GM19468 (cell line): ENCODE measurements around the gene AGPAT1.

Experiments used
- ATAC-seq: cut with Tn5 transposase; IDR thresholded peaks from one replicate; pipeline ENCODE4 v1.9.1; 2021; ENCODE audit warnings: mild to moderate bottlenecking, moderate library complexity, moderate number of reproducible peaks; ENCODE audit not compliant: unreplicated experiment; ENCODE audit errors: extremely low read depth

Gene AGPAT1

GRCh38 chr6:32174416-32174815 lies 1.5 kb downstream of the AGPAT1 start:
- ATAC-seq, result no peak

DNA sequence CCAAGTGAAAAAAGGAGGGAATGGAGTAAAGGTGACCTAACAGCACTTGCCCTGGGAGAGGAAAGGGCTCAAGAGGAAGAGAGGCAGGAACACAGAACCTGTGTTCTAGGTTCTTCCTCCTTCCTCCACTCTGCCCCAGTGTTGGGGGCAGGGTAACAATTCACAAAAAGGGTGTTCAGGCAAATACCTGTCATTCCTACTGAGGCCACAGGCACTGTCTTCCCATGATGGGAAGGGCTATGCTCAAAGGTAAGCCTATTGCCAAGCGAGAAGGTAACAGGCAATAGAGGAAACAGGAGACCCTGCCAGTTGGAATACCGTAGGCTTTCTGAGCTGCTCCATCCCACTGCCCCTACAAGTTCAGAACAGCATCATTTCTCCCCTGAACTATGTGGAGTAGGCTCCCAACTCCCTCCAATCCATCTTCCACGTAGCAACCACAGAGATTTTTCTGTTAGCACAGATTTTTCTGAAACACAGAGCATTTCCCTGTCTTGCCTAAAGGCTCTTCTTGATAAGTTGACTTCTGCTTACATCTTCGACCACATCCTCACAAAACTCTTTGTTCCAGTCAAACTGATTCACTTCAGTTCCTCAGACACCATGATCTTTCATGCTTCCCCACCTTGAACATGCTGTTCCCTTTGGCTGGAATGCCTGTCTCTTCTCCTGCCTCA lies 2.7 kb downstream of the AGPAT1 start:
- no peak for ATAC-seq

DNA sequence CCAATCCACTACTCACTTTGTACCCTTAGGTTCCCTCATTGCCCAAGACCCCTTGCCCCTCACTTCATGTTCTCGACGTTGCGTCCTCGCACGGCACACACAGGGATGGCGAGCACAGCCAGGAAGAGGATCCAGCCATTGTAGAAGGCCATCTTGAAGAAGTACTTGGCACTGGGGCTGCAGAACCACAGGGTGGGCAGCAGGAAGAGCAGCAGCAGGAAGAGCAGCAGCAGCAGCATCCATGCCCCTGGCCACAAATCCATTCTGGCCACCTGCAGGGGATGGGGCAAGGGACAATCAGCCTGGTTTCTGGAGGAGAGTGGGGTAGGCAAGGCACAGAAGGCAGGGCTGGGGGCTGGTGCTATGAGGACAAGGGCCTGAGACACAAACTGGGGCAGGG lies 4.7 kb downstream of the AGPAT1 start:
- ATAC-seq, result no peak

GRCh38 chr6:32170294-32170693 lies 5.6 kb downstream of the AGPAT1 start:
- no peak for ATAC-seq

DNA sequence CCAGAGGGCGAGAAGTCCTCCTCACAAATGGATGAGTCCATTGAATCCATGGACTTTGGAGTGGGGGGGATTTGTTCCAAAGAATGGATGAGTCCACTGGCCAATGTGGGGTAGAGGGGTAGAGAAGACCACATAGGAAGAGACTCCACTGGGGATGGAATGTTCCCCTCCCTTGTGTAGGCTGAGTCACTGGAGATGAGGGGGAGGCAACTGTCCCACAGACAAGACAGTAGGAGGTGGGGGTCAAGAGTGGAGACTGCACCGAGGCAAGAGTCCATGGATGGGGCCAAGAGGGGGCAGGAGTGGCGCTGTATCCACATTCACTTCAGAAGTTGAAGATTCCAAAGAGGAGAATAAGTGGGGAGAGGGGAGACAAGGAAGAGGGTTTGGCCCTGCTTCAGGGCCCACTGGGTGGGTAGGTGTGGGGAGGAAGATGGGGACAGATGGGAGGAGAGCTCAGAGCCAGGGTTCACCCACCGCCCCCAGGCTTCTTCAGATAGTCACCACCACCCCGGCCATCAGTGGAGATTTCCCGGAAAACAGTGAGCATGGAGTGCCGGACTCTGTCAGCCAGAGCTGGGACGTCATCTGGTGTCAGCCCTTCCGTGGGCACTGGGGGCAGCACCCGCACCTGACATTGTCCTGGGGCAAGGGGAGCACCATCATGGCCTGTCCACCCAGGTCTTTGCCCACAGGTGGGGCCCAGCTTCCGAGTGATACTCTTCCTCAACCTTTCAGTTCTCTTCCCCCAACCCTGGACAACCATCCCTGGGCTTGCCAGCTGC lies 6.9 kb downstream of the AGPAT1 start:
- no peak for ATAC-seq

- no peak for ATAC-seq
Measured at GRCh38 chr6:32168350-32168749, 7.5 kb downstream of the AGPAT1 start.

DNA sequence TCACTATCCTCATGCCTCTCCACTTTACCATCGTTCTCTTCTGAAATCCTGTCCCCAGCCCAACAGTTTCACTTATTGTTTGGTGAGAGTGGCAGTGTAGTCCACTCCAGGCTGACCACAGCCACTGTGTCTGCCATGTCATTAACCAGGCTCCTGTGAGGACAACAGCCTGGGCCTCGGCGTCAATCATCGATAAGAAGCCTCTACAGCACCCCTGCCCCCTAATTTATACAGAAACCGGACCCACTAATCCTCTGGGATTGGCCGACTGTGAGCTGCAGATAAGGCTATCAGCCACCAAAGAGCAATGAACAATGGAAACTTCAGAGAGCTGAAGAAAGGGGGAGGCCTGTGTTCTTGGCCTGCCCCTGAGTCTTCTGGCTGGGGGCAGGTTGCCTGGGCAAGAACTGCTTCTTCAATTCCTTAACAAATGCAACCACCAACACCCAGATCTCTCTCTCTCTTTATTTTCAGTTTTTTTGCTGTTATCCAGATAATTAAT lies 8.1 kb downstream of the AGPAT1 start:
- no peak for ATAC-seq

DNA sequence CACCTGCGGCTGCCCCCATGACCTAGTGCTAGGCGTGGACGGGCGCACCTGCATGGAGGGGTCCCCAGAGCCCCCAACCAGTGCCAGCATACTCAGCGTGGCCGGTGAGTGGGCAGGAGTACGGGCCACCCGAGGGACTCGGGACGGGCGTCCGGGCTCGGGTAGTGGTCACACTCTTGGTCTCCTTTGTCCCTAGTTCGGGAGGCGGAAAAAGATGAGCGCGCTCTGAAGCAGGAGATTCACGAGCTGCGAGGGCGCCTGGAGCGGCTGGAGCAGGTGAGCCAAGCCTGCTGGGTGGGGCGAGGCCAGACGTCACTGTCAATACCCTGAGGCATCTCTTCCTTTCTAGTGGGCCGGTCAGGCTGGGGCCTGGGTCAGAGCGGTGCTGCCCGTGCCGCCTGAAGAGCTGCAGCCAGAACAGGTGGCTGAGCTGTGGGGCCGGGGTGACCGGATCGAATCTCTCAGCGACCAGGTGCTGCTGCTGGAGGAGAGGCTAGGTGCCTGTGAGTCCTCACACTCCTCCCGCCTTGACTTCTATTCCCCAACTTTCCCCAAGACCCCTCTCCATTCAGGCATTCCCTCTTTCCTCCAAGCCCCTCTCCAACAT lies 8.6 kb downstream of the AGPAT1 start:
- no peak for ATAC-seq

GRCh38 chr6:32166411-32167061 lies 9.3 kb downstream of the AGPAT1 start:
- no peak for ATAC-seq

- ATAC-seq, result no peak
Measured at GRCh38 chr6:32164295-32164694, 11.6 kb downstream of the AGPAT1 start, which contains the start of gene EGFL8. TSS of gene EGFL8 (plus strand) at chr6:32164595. CDS start at chr6:32166166, 1,571 bp downstream.

DNA sequence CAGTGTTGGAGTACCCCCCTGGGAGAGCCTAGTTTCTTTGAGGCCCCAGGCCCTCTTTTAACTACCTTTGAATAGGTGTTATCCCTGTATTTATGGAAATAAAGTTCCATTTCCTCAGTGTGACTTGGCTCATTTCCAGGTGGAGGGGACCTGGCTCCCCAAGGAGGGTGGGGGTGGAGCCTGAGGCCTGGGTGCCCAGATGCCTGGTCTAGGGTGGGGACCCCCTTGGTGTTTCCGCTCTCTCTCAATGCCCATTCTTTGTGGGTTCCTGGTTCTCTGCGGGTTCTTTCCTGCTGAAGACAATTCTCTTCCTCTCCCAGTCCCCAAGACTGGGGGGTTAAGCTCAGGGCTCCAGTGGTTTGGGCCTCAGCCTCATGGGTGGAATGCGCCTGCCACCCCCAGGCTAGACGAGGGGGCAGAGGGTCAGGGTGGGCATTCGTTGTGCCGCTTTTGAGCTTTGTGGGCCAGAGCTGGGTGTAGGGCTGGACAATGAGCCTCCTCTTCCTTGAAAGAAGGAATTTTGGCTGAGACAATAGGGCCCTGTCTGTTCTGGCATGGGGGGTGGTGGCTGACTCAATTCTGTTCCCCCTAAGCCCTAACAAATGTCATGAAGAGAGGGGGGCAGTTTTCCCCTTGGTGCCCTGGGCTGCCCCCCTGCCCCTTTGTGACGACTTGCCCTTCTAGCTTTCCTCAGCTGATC lies 12.2 kb downstream of the AGPAT1 start:
- no peak for ATAC-seq

- ATAC-seq, result no peak
Measured at GRCh38 chr6:32158052-32158451, 17.8 kb downstream of the AGPAT1 start.

- ATAC-seq, result no peak
Measured at GRCh38 chr6:32156891-32157290, 19.0 kb downstream of the AGPAT1 start.

DNA sequence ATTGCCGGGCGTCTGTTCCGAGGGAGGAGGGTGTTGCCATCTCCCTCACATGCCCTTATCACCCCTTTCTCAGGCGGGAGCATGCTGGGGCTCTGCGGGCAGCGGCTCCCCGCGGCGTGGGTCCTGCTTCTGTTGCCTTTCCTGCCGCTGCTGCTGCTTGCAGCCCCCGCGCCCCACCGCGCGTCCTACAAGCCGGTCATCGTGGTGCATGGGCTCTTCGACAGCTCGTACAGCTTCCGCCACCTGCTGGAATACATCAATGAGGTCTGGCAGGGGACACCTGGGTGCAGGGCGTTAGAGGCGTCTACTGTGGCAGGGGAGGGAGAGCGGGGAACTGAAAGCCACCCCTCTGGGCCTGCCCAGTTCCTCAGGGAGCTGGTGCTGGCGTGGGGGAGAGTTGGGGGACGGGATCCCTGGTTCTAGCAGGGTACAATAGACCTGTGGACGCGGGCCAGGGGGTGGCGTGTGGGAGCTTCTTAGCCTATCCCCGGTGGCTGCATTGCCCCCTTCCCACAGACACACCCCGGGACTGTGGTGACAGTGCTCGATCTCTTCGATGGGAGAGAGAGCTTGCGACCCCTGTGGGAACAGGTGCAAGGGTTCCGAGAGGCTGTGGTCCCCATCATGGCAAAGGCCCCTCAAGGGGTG lies 21.2 kb downstream of the AGPAT1 start:
- no peak for ATAC-seq

DNA sequence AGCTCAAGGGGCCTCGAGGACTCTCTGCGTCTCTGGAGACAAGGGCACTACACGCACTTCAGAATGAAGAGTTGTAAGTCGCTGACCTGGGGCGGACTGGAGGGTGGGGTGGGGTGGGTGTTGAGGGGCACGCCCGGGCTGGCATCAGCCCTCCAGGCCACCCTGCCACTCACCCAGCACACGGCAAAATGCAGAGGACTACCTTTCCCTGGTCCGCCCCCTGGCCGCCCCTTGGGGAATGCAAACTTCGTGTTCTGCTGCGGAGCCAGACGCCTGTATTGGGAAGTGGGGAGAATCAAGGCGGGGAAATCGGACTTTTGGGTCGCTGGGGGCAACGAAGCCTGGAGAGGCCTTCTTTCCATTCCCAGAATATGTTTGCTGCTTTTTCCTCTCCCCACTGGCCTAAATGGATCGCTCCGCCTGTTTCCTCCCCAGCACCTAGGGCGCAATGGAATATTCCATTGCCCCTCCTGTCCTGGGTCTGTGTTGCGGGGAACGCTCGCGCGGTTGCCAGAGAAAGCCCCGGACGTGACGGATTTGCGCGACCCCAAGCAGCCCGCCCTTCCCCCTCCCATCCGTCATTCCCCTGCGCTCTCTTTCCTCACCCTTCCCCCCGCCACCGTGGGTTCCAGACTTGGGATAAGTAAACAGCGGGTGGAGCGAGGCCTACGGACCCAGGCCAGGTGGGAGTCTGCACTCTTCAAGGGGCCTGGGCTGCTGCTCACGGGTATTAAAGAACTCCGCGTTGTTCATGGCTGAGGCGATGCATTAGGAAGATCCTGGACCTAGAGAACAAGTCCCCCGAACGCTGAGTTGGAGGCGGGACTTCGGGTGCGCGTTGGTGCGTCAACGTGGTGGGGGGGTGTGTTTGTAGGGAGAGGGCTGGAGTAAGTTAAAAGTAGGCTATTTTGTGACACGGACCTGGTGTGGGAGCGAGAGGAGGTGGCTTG lies 22.0 kb downstream of the AGPAT1 start, which contains the start of gene PPT2:
Gene PPT2 (plus strand): TSS at position 578 of the 950 bp plus-strand sequence. CDS start 454 bp downstream, outside the sequence.
- ATAC-seq, result no peak

- ATAC-seq, result no peak
Measured at GRCh38 chr6:32152769-32153563, 22.9 kb downstream of the AGPAT1 start.
